SK-N-SH (cell line): ENCODE results near the gene PCDHGA12. TPM values are rescaled to one million over a fixed set of nuclear protein-coding genes. Genes with fewer than 3 reads are reported as not detected.

Experiments used
- CTCF ChIA-PET: fragments of 300-600, 350-600 bp; formaldehyde crosslinking; extraction: SDS; loops from one replicate; lab custom pipeline; 2021; lab: Yijun Ruan, JAX
- POLR2A ChIA-PET: fragments of 350-600 bp; sonication (Branson Sonifier 250); formaldehyde crosslinking; extraction: SDS; loops from one replicate; lab custom pipeline; 2020; ENCODE audit warnings: antibody characterized with exemption, inconsistent platforms; lab: Yijun Ruan, JAX
- DNase-seq: peaks from one replicate; pipeline ENCODE4 v3.0.0; 2012
- H2AFZ ChIP-seq: fragments of 200-600 bp; sonication (generic); 2 replicates; pipeline ENCODE4 v1.8.1; 2016; ENCODE audit warnings: antibody characterized with exemption, mild to moderate bottlenecking, low read depth
- H3F3A ChIP-seq: fragments of 200-600 bp; sonication (generic); replicated peaks from 2 replicates; pipeline ENCODE3; 2016; ENCODE audit warnings: antibody characterized with exemption, mild to moderate bottlenecking; ENCODE audit not compliant: insufficient read depth
- H3K27ac ChIP-seq, 2 experiments: fragments of 200-500 bp in 1 of 2; fragments of 200-600 bp in 1 of 2; sonication (Bioruptor generic) in 1 of 2; sonication (generic), shearing (Covaris generic) in 1 of 2; 2 replicates each; pipeline versions ENCODE4 v1.5.1 to v1.6.1; 2014 to 2016; ENCODE audit warnings: low read depth in 2 of 2, inconsistent platforms in 1 of 2, low read length in 1 of 2, mild to moderate bottlenecking in 1 of 2, mixed read lengths in 1 of 2
- H3K27me3 ChIP-seq: fragments of 200-600 bp; sonication (generic), shearing (Covaris generic); 2 replicates; pipeline ENCODE4 v1.6.1; 2016; ENCODE audit warnings: mixed run types; ENCODE audit not compliant: insufficient read depth
- H3K36me3 ChIP-seq, 2 experiments: fragments of 200-500 bp in 1 of 2; fragments of 200-600 bp in 1 of 2; sonication (Bioruptor generic) in 1 of 2; sonication (generic) in 1 of 2; replicated peaks in 1 of 2; 2 replicates each; pipeline versions ENCODE3 to v1.5.1; 2014 to 2016; ENCODE audit warnings: low read length in 1 of 2, mild to moderate bottlenecking in 1 of 2; ENCODE audit not compliant: insufficient read depth in 2 of 2, control insufficient read depth in 1 of 2
- H3K4me1 ChIP-seq, 2 experiments: fragments of 200-500 bp in 1 of 2; fragments of 200-600 bp in 1 of 2; sonication (Bioruptor generic) in 1 of 2; sonication (generic), shearing (Covaris generic) in 1 of 2; 2 replicates each; pipeline versions ENCODE4 v1.5.1 to v1.6.1; 2014 to 2016; ENCODE audit warnings: low read depth in 1 of 2, low read length in 1 of 2, mixed run types in 1 of 2; ENCODE audit not compliant: insufficient read depth in 2 of 2, control insufficient read depth in 1 of 2
- H3K4me2 ChIP-seq: fragments of 200-600 bp; sonication (generic), shearing (Covaris generic); 2 replicates; pipeline ENCODE4 v1.6.1; 2017; ENCODE audit warnings: mixed run types
- H3K4me3 ChIP-seq, 2 experiments: fragments of 200-500 bp in 1 of 2; fragments of 200-600 bp in 1 of 2; sonication (Bioruptor generic) in 1 of 2; sonication (generic), shearing (Covaris generic) in 1 of 2; 2 replicates each; pipeline versions ENCODE4 v1.5.1 to v1.8.1; 2014 to 2016; ENCODE audit warnings: low read depth in 2 of 2, inconsistent platforms in 1 of 2, low read length in 1 of 2, mild to moderate bottlenecking in 1 of 2, mixed read lengths in 1 of 2, moderate library complexity in 1 of 2
- H3K79me2 ChIP-seq: fragments of 200-600 bp; sonication (generic); 2 replicates; pipeline ENCODE4 v1.8.1; 2017; ENCODE audit warnings: mild to moderate bottlenecking; ENCODE audit not compliant: insufficient read depth
- H3K9ac ChIP-seq: fragments of 200-600 bp; sonication (generic); 2 replicates; pipeline ENCODE4 v1.6.1; 2017; ENCODE audit warnings: mixed run types
- H3K9me2 ChIP-seq: fragments of 200-600 bp; sonication (generic); 2 replicates; pipeline ENCODE4 v1.6.1; 2017; ENCODE audit warnings: mixed run types
- H3K9me3 ChIP-seq: fragments of 200-600 bp; sonication (generic); 2 replicates; pipeline ENCODE4 v1.6.1; 2017; ENCODE audit warnings: mixed run types, mild to moderate bottlenecking, moderate library complexity
- H4K20me1 ChIP-seq: fragments of 200-600 bp; sonication (generic); 2 replicates; pipeline ENCODE4 v1.6.1; 2017; ENCODE audit warnings: mild to moderate bottlenecking, mixed run types; ENCODE audit not compliant: insufficient read depth
- CTCF ChIP-seq: fragments of 200-600 bp; sonication (generic); IDR thresholded peaks from 2 replicates; pipeline ENCODE4 v1.6.1; 2017; ENCODE audit warnings: antibody characterized with exemption, mild to moderate bottlenecking, moderate library complexity
- ELF1 ChIP-seq: IDR thresholded peaks from 2 replicates; pipeline ENCODE4 v1.4.0; 2012
- EZH2phosphoT487 ChIP-seq: fragments of 200-600 bp; sonication (generic); IDR thresholded peaks from 2 replicates; pipeline ENCODE4 v1.6.1; 2017; ENCODE audit warnings: low read depth, mixed run types, mild to moderate bottlenecking, antibody characterized with exemption, moderate library complexity, borderline replicate concordance
- FOXM1 ChIP-seq: IDR thresholded peaks from 2 replicates; pipeline ENCODE4 v1.4.0; 2012; ENCODE audit warnings: low read depth, mild to moderate bottlenecking
- IRF3 ChIP-seq: fragments of 150-350 bp; IDR thresholded peaks from 2 replicates; pipeline ENCODE4 v1.6.1; 2016; ENCODE audit warnings: mild to moderate bottlenecking, low read depth, low read length
- MEF2A ChIP-seq: IDR thresholded peaks from 2 replicates; pipeline ENCODE4 v1.4.0; 2012; ENCODE audit warnings: low read depth, borderline replicate concordance
- MXI1 ChIP-seq: IDR thresholded peaks from 2 replicates; pipeline ENCODE4 v1.6.1; 2012; ENCODE audit warnings: mild to moderate bottlenecking, low read depth, low read length, improper control_type of control experiment
- NFIC ChIP-seq: IDR thresholded peaks from 2 replicates; pipeline ENCODE4 v1.4.0; 2012; ENCODE audit warnings: borderline replicate concordance
- NRF1 ChIP-seq: IDR thresholded peaks from 2 replicates; pipeline ENCODE4 v1.6.1; 2012; ENCODE audit warnings: low read depth, mild to moderate bottlenecking, low read length
- RAD21 ChIP-seq: IDR thresholded peaks from 2 replicates; pipeline ENCODE4 v1.6.1; 2012; ENCODE audit warnings: mild to moderate bottlenecking, low read length
- REST ChIP-seq: IDR thresholded peaks from 2 replicates; pipeline ENCODE4 v1.6.1; 2012; ENCODE audit warnings: mild to moderate bottlenecking, low read depth, low read length, moderate library complexity
- RXRA ChIP-seq: IDR thresholded peaks from 2 replicates; pipeline ENCODE4 v1.4.0; 2012; ENCODE audit warnings: low read depth, mild to moderate bottlenecking, borderline replicate concordance
- SIN3A ChIP-seq: IDR thresholded peaks from 2 replicates; pipeline ENCODE4 v1.6.1; 2012; ENCODE audit warnings: low read depth, mild to moderate bottlenecking, low read length, moderate library complexity, borderline replicate concordance
- SMC3 ChIP-seq: IDR thresholded peaks from 2 replicates; pipeline ENCODE4 v1.6.1; 2012; ENCODE audit warnings: low read depth, low read length, improper control_type of control experiment
- TCF12 ChIP-seq: IDR thresholded peaks from 2 replicates; pipeline ENCODE4 v1.4.0; 2012
- USF2 ChIP-seq: fragments of 150-350 bp; IDR thresholded peaks from 2 replicates; pipeline ENCODE4 v1.6.1; 2017; ENCODE audit warnings: antibody characterized with exemption, low read length, low read depth, borderline replicate concordance
- YY1 ChIP-seq: IDR thresholded peaks from 2 replicates; pipeline ENCODE4 v1.4.0; 2012; ENCODE audit warnings: low read depth, mild to moderate bottlenecking
- ZBTB33 ChIP-seq: IDR thresholded peaks from 2 replicates; pipeline ENCODE4 v1.4.0; 2012; ENCODE audit warnings: low read depth, borderline replicate concordance
- WGBS: methylation state at CpG from one replicate; pipeline ENCODE4 v1.1.6; 2017; ENCODE audit warnings: low lambda C conversion rate; 5-methylcytosine and 5-hydroxymethylcytosine counted together
- polyA plus RNA-seq, 3 experiments: library from polyadenylated mRNA; depleted of rRNA; stranded (reverse); fragments of >200 nt; gene quantifications; 2 replicates each; pipeline ENCODE4 v1.2.3, GENCODE V29; 2012

Gene PCDHGA12
- polyA plus RNA-seq, 1 of the 3 experiments (the other 2 are of a cell fraction): 0.03 TPM

GRCh38 chr5:141402553-141403243, 27.6 kb upstream of the PCDHGA12 start, which contains the start of gene PCDHGA9:
Gene PCDHGA9, plus strand, starts transcription at chr5:141402778. Its CDS starts 175 bp downstream, at chr5:141402953.
- H3K36me3 ChIP-seq: peaks cover 0 to 9% of the 10 kb centered on the region in 2 experiments
- no peaks in the 10 kb centered on the region for H3K4me1 ChIP-seq
- ChIA-PET CTCF (no interaction called here), POLR2A (no interaction called here)
- H4K20me1 ChIP-seq: no peaks in the 10 kb centered on the region
- peak; percentile 53 for DNase-seq
- H3K79me2 ChIP-seq: no peaks in the 10 kb centered on the region
- WGBS: 77% methylated on average over 26 of the region's 27 CpGs
- H3K4me3 ChIP-seq: no peak within 1 kb of the TSS; a peak in 1 of 4 replicates
- no peak within 1 kb of the TSS for H3K9ac ChIP-seq
- no peaks in the 10 kb centered on the region for H3F3A ChIP-seq
- H2AFZ ChIP-seq: no peak within 1 kb of the TSS
- no peak within 1 kb of the TSS for H3K4me2 ChIP-seq
- TF ChIP-seq CTCF: peak; percentile 39; the same call in 1 of the 2 replicates
- TF ChIP-seq TCF12: no peak
- TF ChIP-seq RAD21: peak; percentile 39
- TF ChIP-seq, all 33 proteins: peak for 2
- Histone ChIP-seq H3K27me3 (no peaks in the 10 kb centered on the region), H3K27ac (no peak within 1 kb of the TSS), H3K9me2 (no peaks in the 10 kb centered on the region), H3K9me3 (peaks cover 7% of the 10 kb centered on the region)

- Histone ChIP-seq H3K9me2 (no peaks in the 10 kb centered on the region), H3K36me3 (peaks cover 0 to 9% of the 10 kb centered on the region in 2 experiments), H3K4me3 (no peak overlapping the region; a peak in 1 of 4 replicates), H3F3A (no peaks in the 10 kb centered on the region), H3K27me3 (no peaks in the 10 kb centered on the region), H3K4me2 (no peak overlapping the region), H3K79me2 (no peaks in the 10 kb centered on the region), H3K9me3 (peaks cover 7% of the 10 kb centered on the region), H4K20me1 (no peaks in the 10 kb centered on the region), H2AFZ (no peak overlapping the region), H3K4me1 (no peaks in the 10 kb centered on the region), H3K9ac (no peak overlapping the region), H3K27ac (no peak overlapping the region)
- CTCF ChIA-PET: no interaction called here
- WGBS: 79% methylated on average over 22 of the region's 22 CpGs
- POLR2A ChIA-PET: no interaction called here
- DNase-seq: no peak
- TF ChIP-seq RXRA (no peak), YY1 (no peak), EZH2phosphoT487 (no peak), ELF1 (no peak), NFIC (no peak), MXI1 (no peak), MEF2A (no peak), SIN3A (no peak), NRF1 (no peak), REST (no peak), ZBTB33 (no peak), IRF3 (no peak), SMC3 (no peak), USF2 (no peak), FOXM1 (no peak)
Observed at GRCh38 chr5:141403387-141403786, 26.9 kb upstream of the PCDHGA12 start.
